Left lobe of liver (tissue), 2 donors: Measurements from ENCODE around the gene CHRNA10. TPM values are rescaled to one million over a fixed set of nuclear protein-coding genes. Genes with fewer than 3 reads are reported as not detected.
"Not testable (repeated sequence)": the region's sequence is repeated elsewhere in the genome, so short reads cannot be mapped to it uniquely, and the experiment has no call there.

ENCODE experiments used
- ATAC-seq: fragments of 200-7000 bp; cut with Tn5 transposase; one replicate; pipeline ENCODE4 v1.9.1; 2020; ENCODE audit warnings: mild to moderate bottlenecking, moderate library complexity
- DNase-seq: peaks from one replicate; pipeline ENCODE4 v3.0.0-alpha.2; 2020; ENCODE audit warnings: low spot score
- total RNA-seq: library from RNA; stranded (reverse); gene quantifications from one replicate; pipeline ENCODE4 v1.2.1, GENCODE V29; 2021
- donor health status: DM: no; HTN: no; CAD: no; lungs with moderate emphysema.
- donor health status: DM: no; HTN: yes; CAD: no.

CHRNA10 gene
- total RNA-seq, 1 donor from 2014 or later = 0.78 TPM

DNA sequence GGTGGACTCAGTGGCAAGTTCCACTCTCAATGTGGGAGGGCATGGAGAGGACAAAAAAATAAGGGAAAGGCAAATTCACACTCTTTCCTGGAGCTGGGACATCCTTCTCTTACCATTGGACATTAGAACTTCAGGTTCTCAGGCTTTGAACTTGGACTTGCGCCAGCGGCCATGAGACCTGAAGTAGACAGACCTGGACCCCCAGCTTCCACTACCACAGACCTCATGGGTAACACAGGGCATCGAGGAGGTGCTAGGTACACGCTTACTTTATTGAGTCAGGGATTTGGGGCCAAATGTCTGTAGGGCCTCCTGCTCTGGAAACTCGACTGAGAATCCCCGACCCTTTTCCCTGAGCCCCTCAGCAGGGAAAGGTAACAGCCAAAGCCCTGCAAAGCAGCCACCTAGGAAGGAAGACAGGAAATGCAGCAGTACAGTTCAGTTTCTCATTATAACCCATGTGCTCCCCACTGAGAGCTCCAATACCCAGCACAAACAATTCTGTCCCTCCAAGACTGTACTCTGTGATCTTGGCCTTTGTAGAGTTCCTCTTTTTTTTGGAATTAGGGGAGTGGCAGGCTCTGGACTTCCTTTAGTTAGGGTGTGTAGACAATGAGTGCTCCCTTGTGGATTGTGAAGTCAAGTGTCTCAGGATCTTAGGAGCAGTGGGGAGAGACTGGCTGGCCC, 5.7 kb downstream of the CHRNA10 start:
- DNase-seq (peak; percentile 39), ATAC-seq (no peak)

DNA sequence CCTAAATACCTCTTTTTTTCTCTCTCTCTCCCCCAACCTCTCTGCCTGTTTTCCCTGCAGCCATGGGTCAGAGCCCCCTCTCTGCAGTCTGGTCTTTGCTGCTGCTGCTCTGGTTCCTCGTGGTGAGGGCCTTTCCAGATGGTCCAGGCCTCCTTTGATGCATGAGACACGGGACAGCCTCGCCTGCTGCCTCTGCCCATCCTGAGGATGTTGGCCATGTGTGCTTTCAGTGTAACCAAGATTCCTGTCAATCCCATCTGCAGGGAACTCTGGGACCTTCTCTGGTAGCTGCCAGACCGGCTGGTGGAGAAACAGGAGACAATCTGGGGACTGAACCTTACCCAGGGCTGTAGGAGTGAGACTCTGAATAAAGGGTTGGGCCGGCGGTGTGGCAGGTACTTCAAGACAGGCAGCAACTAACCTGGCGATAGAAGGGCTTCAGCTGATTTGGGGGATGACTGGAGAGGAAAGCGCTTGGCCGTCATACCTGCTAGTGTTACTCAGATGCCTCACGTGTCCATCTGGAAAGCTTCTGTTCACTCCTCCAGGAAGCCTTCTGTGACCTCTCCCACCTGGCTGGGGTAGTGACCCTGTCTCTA, 7.1 kb downstream of the CHRNA10 start:
- ATAC-seq (no peak), DNase-seq (no peak)

DNA sequence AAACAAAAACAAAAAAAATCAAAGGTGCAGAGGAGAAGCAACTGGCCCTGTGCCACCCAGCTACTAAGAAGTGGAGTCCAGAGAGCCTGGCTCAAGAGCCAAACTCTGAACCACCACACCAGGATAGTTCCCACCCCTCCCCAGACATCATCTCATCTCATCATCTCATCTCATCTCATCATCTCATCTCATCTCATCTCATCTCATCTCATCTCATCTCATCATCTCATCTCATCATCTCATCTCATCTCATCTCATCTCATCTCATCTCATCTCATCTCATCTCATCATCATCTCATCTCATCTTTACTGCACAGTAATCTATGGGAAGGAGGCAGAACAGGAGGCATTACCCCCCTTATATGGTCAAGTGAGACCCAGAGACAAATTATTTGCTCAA, 8.3 kb downstream of the CHRNA10 start:
- DNase-seq = no peak
- ATAC-seq = no peak

DNA sequence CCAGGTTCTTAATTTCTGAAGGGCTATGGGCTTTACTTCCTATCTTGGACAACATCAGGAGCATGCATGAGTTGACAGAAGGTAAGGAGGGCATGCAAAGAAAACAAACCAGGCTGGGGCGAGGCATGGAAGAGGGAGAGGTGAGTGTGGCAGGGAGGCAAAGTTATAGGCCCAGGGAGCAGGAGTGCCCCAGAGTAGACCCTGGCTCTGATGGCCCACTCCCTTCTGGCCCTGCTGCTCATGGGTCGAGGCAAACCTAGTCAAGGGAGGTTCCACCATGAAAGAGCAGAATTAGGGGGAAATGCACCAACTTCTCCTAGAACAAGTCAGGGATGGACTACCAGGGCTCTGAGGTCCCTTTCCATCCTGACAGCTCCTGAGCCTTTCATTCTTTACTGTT, 10.2 kb downstream of the CHRNA10 start:
- DNase-seq (no peak), ATAC-seq (no peak)

DNA sequence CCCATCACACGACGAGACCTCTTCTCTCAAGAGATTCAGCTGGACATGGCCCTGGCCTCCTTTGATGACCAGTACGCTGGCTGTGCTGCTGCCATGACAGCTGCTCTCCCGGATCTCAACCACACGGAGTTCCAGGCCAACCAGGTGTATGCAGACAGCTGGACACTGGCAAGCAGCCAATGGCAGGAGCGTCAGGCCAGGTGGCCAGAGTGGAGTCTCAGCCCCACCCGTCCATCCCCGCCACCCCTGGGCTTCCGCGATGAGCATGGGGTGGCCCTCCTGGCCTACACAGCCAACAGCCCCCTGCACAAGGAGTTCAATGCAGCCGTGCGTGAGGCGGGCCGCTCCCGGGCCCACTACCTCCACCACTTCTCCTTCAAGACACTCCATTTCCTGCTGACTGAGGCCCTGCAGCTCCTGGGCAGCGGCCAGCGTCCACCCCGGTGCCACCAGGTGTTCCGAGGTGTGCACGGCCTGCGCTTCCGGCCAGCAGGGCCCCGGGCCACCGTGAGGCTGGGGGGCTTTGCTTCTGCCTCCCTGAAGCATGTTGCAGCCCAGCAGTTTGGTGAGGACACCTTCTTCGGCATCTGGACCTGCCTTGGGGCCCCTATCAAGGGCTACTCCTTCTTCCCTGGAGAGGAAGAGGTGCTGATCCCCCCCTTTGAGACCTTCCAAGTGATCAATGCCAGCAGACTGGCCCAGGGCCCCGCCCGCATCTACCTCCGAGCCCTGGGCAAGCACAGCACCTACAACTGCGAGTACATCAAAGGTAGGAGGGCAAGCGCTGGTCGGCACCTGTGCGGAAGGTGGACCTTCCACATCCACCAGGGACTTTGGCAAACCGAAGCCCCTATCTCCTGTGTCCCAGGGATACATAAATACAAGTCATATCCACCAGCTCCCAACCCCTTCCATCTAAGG, 11.3 kb downstream of the CHRNA10 start:
- DNase-seq = no peak
- ATAC-seq = peak; percentile 20

DNA sequence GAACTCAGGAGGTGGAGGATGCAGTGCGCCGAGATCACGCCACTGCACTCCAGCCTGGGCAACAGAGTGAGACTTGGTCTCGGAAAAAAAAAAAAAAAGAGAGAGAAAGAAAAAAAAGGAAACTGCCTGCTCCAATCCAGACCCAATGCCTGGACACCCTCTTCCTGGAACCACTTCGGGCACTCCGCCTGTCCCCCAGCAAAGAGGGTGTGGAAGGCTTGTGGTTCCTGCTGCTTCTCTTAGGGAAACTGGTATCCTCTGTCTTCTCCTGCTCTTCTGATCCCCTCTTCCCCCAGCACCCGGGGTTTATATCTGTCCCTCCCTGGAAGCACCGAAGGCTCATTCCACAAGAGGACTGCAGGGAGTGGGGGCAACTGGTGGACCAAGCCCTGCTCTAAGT, 12.9 kb downstream of the CHRNA10 start:
- no peak for DNase-seq
- ATAC-seq = no peak

DNA sequence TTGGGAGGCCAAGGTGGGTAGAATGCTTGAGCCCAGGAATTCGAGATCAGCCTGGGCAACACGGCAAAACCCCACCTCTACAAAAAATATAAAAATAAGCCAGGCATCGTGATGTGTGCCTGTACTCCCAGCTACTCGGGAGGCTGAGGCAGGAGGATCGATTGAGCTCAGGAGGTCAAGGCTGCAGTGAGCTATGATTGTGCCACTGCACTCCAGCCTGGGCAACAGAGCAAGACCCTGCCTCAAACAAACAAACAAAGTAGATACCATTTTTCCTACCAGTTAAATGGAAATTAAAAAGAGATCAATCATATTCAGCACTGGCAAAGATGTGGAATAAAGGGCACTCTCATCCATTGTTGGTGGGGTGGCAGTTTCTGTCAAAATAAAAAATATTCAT, 13.9 kb downstream of the CHRNA10 start:
- DNase-seq, ATAC-seq: not testable (repeated sequence)

DNA sequence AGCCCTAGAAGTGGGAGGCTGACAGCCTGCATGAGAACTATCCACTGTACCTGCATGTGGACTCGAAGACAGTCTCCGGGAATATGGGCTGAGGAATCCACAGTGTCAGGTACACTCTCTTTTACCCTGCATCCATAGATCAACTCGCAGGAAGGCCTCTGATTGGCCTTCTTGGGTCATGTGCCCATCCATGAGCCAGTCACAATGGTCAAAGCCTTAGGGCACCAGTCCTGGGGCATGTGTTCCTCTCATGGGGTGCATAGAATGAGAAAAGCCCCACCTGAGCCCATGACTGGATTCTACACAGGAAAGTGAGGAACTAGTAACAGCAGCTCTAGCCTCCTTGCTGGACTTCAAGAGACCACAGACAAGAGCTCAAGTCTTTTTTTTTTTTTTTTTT, 15.6 kb downstream of the CHRNA10 start:
- no peak for DNase-seq
- no peak for ATAC-seq

DNA sequence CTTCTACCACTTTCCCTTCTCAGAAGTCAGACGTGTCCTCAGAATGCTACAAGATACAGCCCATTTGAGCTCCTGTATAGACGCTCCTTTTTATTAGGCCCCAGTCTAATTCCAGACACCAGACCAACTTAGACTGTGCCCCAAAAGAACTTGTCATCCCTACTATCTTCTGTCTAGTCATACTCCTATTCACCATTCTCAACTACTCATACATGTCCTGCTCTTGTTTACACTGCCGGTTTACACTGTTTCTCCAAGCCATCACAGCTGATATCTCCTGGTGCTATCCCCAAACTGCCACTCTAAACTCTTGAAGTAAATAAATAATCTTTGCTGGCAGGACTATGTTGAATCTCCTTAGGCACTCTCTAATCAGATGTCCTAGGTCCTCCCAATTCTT, 18.7 kb downstream of the CHRNA10 start:
- not testable (repeated sequence) for ATAC-seq, DNase-seq

DNA sequence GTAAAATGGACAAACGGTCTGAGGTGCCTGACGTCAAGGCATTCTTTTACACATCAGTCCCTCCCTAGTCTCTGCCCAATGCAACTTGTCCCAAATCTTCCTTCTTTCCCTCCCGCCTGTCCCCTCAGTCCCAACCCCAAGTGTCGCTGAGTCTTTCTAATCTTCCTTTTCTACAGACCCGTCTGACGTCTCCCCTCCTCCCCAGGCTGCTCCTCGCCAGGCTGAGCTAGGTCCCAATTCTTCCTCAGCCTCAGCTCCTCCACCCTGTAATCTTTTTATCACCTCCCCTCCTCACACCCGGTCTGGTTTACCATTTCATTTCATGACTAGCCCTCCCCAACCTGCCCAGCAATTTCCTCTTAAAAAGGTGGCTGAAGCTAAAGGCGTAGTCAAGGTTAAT, 21.8 kb downstream of the CHRNA10 start:
- ATAC-seq, DNase-seq: not testable (repeated sequence)

DNA sequence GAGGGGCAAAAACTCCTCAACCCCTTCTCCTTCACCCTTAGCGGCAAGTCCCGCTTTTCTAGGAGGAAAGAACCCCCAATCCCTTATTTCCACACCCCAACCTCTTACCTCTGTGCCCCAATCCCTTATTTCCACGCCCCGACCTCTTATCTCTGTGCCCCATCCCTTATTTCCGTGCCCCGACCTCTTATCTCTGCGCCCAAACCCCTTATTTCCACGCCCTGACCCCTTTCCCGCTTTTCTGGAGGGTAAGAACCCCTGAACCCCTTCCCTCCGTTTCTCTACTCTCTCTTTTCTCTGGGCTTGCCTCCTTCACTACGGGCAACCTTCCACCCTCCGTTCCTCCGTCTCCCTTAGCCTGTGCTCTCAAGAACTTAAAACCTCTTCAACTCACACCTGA, 22.3 kb downstream of the CHRNA10 start:
- ATAC-seq = not testable (repeated sequence)

DNA sequence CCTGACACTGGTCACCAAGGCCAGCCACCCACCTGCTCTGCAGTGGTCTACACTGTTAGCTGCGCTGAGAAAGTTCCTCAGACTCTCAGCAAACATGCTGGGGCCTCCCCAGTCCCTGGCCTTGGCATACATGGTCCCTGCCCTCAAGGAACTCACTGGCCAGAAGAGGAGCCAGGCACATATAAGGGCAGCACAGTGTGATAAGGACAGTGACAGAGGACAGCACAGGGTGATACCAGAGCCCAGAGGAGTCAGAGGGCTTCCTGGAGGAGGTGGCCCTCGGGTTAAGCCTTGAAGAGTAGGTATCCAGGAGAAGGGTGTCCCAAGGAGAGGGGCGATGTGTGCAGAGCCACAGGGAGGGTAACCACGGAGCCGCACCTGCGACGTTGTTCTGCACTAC, 25.6 kb downstream of the CHRNA10 start:
- DNase-seq (no peak), ATAC-seq (no peak)

More for the DNA sequence above, 22.3 kb downstream of the CHRNA10 start:
- not testable (repeated sequence) for DNase-seq

DNA sequence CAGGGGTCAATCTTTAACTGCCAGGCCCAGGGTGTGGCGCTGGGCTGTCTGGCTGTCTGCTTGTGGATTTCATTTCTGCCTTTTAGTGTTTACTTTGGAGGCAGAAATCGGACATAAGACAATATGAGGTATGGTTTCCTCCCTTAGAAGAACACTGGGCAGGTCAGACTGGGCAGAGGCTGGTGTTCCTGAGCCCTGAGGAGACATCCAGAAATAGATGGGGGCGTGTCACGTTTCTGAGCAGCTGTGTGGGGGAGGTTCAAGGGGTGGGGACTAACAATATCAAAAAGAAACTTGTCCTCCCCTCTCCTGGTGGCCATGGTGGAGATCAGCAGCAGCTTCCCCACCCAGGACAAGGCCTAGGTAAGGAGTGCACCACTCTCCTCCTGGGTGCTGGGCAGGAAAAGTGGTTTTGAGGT, 26.4 kb downstream of the CHRNA10 start, which contains the start of gene ART1:
ART1 (plus strand) TSS at position 312 of the 419 bp plus-strand sequence. CDS start 14,086 bp downstream, outside the sequence.
- ATAC-seq (no peak), DNase-seq (no peak)

DNA sequence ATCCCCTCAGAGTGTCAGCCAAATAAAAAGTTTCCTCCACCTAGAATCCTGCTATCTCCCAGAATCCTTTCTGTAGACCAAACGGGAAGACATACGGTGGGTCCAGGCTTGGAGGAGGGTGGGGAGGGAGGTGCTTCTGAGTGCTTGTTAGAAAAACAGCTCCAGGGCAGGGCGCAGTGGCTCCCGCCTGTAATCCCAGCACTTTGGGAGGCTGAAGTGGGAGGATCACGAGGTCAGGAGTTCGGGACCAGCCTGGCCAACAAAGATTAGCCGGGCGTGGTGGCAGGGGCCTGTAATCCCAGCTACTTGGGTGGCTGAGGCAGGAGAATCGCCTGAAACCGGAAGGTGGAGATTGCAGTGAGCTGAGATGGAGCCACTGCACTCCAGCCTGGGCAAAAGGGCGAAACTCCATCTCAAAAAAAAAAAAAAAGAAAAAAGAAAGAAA, 28.1 kb downstream of the CHRNA10 start:
- ATAC-seq, DNase-seq: not testable (repeated sequence)

DNA sequence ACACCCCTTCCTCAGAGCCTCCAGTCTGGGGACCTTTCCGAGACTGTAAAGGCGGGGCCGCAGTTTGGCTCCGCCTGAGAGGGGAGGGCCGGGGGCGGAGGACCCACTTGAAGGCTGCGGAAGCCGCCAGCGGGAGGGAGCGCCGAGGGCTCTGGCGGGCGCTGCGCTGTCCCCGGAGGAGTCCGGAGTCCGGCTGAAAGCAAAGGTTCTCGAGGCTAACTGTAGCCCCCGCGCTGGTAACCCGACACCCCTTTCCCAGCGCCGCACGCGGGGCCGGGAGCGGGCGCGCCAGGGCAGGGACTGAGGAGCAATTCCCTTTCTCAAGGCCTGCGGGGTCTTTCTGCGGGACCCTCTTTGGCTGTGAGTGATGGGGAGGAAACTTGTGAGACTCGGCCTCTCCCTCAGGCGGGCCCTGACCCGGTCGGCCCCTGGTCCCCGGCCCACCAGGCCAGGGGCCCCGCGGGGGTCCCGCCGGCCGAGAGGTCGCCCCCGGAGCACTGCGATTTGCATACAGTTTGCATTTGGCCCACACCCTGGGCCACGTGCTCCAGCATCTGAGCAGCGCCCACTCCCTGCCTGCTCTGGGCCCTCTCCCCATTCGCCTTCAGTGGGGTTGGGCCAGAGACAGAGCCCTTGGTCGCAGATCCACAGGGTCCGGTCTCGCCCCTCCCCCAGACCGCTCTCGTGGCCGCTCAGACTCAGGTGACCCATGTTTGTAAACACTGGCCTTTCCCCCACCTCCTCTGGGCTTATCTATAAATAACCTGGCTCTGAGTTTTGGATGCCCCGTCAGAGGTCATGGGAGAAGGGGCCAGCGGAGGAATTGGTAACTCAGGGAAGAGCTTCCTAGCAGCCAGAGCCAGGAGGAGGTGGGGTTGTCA, 28.9 kb downstream of the CHRNA10 start:
- peak; percentile 69 for DNase-seq
- peak; percentile 90 for ATAC-seq

DNA sequence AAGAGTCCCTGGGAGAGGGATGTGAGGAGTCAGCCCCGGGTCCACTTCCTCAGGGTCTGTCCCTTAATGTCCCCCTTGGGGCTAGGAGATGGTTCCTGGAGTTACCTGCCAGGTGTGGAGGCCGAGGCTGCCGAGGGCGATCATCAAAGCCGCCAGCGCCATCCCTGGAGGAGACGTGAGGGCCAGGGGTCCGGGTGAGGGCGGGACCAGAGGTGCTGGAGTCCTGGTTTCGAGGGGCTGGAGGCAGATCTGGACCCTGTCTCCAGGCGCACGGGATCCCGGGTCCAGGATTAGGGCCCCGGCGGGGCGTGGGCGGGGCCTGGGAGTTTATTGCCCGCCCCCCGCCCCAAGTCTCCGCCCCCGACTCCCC, 29.5 kb downstream of the CHRNA10 start, which contains the start of gene ART5:
ART5 (minus strand) TSS at position 292 of the 370 bp plus-strand sequence; CDS start at position 162, 130 bp downstream.
- ATAC-seq (no peak), DNase-seq (no peak)

DNA sequence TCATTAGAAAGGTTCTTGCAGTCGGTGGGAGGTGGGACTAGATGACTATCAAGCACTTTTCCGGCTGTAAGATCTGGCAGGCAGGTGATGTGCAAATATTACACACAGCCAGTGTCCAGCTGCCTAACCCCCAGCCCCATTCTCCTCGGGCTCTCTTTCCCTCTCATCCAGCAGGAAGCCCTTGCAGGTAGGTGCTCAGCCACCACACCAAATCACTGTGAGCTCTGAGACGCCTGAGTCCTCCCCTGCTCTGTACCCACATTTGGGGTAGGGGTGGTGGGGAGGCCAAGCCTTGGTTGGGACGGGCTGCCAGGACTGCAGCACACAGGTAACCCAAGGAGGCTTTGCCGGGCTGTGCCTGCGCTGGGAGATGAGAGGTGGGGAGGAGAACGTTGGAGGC, 30.0 kb downstream of the CHRNA10 start:
- DNase-seq = no peak
- no peak for ATAC-seq

DNA sequence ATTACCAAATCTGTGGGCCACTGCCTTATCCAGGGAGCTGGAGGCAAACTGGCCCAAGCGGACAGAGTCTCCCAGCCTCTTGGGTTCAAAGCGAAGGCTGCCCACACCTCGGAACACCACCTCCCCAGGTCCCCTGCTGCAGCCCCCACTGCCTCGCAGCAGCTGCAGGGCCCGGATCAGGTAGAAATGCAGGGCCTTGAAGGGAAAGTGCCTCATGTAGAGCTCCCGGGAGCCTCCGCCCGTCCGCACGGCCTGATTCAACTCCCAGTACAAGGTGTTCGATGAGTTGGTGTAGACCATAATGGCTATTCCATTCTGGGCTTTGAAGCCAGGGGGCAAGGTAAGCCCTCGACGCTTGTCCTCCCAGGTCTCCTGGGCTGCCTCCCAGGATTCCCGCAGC, 31.3 kb downstream of the CHRNA10 start:
- ATAC-seq (no peak), DNase-seq (no peak)

DNA sequence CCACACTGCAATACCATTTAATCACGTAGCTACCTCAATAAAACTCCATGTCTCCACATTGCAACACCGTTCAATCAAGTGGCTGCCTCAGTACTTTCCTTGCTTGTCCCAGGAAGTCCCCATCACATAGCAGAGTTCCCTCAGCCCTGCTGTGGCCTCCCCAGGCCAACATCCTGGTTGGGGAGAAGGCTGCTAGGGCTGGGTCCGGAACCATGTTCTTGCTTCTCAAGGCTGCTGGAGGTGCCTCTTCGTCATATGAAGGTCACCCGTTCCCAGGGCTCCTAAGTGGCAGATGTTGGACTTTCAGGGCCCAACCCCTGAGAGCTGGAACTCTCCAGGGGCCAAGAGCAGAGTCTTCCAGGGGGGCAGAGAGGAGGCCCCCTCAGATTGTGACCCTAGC, 32.7 kb downstream of the CHRNA10 start:
- ATAC-seq (no peak), DNase-seq (no peak)

DNA sequence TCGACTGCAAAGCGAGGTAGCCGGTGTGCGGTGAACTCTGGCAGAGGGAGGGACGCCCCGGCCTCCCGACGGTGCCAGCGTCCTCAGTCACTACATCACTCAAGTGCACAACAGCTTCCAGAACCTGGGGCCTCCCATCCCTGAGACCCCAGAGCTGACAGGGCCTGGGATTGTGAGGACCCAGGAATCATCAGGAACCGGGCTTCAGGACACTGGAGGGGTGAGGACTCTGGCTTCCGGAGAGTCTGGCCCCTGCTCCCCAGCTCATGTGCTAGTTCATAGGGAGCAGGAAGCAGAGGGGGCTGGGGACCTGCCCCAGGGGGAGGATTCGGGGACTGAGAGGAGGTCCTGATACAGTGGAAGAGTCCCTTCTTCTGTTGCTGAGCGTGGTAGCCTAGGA, 34.0 kb downstream of the CHRNA10 start:
- DNase-seq (no peak), ATAC-seq (no peak)
